ENCODE data around the gene BTBD6.

DNA sequence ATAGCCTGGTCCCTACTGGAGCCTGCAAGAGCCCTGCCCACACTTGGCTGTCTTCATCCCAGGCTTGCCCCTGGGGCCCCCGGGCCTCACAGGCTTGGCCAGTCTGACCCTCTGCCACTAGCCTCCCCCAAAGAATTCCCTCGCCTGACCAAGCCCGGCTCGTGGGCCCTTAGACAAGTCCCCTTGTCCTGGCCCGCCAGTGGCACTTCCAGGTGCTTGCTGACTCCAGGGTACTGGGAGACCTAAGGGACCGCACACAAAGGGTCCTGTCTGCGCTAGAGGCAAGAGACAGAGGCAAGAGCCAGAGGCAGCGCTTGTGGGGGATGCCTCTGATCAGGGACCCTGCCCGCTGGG is 5.0 kb downstream of the BTBD6 start:
- no peak for TF ChIP-seq POLR2A (IDR thresholded peaks at IDR 0.05)
- TF ChIP-seq, protein P1, sequence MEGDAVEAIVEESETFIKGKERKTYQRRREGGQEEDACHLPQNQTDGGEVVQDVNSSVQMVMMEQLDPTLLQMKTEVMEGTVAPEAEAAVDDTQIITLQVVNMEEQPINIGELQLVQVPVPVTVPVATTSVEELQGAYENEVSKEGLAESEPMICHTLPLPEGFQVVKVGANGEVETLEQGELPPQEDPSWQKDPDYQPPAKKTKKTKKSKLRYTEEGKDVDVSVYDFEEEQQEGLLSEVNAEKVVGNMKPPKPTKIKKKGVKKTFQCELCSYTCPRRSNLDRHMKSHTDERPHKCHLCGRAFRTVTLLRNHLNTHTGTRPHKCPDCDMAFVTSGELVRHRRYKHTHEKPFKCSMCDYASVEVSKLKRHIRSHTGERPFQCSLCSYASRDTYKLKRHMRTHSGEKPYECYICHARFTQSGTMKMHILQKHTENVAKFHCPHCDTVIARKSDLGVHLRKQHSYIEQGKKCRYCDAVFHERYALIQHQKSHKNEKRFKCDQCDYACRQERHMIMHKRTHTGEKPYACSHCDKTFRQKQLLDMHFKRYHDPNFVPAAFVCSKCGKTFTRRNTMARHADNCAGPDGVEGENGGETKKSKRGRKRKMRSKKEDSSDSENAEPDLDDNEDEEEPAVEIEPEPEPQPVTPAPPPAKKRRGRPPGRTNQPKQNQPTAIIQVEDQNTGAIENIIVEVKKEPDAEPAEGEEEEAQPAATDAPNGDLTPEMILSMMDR (IDR thresholded peaks at IDR 0.05): no peak

Measured in esophagus squamous epithelium (tissue), 4 donors.